Globus pallidus (tissue), 1 donor: ENCODE measurements around the gene MSI2.

ENCODE experiments used
- DNase-seq: peaks from one replicate; pipeline ENCODE4 v3.0.0-alpha.2; 2015; ENCODE audit warnings: low spot score

The MSI2 gene

DNA sequence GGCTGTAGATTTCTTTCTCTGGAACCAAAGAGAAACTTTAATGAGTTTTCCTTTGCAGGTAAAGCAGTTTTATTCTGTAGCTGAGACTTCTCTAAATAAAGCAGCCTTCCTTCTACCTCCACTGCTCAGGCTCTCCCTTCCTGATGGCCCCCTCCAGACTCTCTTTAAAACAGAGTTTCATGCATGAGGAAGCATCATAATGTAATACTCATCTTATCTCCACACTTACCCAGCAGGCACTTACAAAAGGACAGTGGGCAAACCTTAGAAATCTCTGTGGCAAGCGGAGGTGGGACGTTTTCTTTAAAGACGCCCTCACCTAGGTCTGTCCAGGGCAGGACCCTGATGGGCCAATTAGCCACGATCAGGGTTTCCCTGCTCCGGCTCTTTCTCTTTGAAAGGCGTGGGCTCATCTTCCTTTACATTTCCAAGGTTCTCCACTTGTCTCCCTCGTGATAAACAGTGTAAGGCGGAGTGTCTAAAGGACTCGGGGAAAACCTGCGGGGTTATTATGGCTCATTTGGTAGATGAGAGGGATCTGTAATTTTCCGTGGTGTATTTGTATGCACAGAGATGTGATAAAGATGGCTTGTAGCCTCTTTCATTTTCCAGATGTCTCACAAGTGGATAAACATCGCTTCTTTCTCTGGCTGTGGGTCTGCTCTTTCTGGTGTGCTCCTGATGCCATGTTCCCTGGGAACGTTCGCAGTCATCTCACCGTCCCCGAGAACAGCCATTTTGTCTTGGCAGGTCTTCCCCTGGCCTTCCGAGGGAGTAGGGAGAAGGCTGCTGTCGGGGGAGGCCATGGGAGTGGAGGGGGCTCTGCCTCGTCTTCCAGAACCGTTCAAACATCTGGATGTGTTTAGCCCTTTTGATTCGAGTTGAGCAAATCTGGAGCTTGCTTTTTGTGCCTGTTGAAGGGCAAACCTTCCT, 249.8 kb downstream of the MSI2 start:
- no peak for DNase-seq

DNA sequence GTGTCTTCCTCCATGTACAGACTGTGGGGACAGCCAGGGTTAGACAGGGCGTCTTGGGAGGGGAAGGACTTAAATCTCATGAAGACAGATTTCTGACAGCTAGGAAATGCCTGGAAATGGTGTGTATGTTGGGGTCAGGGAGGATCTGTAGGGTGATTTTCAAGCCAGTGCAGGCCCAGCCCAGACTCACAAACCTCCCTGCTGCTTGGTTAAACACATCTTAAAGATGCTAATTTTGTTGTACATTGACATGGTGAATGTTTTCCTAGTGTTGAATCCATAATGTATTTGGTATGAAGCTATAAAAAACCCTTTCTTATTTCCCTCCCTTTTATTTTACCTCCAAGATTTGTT, 250.4 kb downstream of the MSI2 start:
- no peak for DNase-seq

DNA sequence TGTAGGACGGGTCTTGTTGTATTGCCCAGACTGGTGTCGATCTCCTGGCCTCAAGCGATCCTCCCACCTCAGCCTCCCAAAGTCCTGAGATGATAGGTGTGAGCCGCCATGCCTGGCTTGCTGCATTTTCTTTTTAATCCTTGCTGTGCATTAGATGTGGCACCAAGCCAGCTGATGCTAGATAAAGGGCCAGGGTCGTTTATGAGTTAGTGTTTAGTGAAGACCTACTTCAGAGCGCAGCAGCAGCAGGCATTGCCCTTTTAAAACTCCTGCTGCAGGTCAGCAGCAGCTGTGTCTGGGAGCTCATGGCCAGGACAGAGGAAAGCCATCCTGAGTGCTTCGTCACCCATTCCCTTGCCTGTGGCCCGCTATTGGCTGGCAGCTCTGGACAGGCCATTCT, 251.5 kb downstream of the MSI2 start:
- no peak for DNase-seq

DNA sequence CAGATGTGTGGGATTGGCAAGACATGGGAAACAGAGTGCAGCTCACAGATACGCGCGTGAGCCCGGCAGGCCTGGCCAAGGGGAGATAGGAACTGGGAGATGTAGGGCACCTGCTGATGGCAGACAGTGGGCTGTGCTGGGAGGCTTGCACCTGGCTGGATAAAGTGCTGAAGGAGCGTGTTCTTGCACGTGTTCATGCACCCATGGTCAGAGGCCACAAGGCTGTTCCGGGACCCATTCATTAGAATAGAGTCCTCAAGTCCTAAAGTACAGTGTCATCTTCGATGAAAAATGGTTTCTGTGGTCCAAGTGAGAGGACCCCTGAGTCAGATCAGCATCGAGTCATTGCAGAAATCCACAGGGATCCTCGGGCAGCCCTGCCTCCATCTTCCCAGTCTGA, 252.3 kb downstream of the MSI2 start:
- DNase-seq = no peak

DNA sequence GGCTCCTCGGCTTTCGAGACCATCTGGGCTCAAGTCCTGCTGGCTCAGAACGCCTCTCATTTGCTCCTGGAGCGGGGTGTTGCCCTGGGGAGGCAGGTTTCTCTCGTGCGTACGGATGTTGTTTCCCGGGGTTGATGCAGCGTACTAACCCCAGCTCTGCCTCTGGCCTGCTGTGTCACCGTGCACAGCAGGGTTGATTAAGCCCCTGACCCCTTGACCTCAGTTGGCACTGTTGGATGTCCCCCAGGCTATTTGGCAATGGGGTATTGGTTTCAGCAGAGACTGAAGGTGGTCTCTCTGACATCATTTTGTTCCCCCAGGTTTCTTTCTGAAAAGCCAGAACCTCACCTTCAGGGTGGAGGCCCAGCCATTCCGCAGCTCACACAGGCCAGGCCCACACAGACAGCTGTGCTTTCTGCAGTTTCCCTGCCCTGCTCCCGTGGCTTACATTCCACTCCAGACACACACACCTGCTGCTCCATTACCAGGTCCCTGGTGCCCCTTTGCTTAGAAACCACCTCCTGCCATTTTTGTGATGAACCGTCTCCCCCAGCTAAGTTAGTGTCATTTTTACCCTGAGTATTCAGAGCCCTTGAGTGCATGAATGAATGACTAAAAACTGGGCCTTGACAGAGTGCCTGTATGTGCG, 255.3 kb downstream of the MSI2 start:
- DNase-seq = no peak

DNA sequence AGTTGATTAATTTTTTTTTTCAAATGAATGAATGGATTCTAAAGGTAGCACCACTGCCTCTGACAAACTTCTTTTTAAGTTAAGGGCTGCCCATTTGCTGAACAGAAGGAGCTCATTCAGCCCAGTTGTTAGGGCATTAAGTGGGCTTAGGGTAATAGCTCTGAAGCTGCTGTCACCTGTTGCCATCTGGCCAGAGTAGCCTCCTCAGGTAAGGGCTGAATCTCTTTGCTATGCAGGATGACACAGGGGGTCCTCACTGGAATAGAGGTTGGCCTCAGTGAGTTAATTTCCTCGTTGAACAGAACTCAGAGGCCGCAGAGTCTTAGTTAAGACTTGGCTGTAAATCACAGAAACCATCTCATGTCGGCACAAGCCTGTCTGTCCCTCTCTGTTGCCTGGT, 255.9 kb downstream of the MSI2 start:
- no peak for DNase-seq

DNA sequence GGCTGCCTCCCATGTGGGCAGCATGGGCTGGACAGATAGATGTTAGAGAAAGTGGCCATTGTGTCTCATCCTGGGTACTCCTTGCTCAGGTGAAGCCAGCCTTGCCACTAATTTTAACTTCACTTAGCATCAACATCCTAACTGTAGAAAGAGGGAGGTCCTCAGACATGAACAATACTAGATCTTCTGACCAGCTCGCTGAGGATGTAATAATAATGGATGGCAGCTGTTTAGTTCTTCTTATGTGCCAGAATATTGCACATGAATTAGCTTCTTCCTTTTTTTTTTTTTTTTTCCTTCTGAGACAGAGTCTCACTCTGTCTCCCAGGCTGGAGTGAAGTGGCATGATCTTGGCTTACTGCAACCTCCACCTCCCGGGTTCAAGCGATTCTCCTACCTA, 256.4 kb downstream of the MSI2 start:
- no peak for DNase-seq

DNA sequence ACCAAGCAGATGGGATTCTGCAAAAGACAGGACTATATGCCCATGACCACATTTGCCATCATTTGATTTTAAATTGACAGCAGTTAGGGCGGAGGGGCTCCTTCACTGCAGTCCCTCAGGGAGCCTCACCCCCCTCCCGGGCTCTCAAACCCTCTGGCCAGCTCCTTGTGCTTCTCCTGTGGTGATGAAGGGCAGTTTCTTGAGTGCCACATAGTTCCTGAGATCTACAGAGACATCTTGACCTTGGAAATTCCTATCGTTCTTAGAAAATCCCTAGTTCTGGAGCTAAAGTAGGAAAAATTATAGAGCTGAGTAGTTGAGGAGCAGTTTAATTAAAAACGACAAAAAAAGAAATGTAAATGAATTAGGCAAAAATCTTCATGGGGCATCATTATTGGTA, 257.2 kb downstream of the MSI2 start:
- DNase-seq = no peak

DNA sequence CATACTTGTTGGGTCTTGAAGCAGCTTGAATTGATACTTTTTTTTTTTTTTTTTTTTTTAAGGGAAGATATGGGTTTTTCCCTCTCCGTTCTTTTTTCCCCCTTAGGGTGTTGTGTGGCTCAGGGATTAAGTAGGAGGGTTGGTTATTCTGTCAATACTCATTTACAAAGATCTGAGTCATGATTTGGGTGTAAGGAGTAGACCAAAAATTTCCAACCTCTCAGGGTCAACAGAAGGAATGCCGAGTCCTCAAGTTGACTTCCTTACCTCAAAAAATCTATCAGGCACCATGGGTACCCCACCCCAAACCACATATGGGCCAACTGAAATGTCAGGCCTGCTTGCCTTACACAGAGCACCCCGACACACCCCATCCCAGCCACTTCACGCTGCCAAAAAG, 258.3 kb downstream of the MSI2 start:
- DNase-seq = no peak

DNA sequence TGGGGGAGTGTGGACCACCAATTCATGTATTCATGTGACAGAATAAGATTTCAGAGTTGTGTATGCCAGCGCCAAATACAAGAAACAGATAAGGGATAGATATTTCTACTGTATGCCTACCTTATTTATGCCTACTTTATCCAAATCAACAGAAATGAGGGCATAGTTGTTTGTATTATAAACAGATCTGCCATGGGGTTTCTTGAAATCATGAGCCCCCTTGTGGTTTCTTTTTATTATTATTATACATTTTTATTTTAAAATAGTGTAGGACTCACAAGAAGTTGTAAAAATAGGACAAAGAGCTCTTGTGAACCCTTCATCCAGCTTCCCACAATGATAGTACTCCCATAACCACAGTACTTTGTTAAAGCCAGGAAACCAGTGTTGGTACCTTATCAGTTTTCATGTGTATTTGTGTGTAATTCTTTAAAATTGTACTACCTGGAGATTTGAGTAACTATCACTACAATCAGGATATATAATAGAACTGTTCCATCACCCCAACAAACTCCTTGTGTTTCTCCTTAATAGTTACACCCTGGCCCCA, 259.4 kb downstream of the MSI2 start:
- DNase-seq = no peak

DNA sequence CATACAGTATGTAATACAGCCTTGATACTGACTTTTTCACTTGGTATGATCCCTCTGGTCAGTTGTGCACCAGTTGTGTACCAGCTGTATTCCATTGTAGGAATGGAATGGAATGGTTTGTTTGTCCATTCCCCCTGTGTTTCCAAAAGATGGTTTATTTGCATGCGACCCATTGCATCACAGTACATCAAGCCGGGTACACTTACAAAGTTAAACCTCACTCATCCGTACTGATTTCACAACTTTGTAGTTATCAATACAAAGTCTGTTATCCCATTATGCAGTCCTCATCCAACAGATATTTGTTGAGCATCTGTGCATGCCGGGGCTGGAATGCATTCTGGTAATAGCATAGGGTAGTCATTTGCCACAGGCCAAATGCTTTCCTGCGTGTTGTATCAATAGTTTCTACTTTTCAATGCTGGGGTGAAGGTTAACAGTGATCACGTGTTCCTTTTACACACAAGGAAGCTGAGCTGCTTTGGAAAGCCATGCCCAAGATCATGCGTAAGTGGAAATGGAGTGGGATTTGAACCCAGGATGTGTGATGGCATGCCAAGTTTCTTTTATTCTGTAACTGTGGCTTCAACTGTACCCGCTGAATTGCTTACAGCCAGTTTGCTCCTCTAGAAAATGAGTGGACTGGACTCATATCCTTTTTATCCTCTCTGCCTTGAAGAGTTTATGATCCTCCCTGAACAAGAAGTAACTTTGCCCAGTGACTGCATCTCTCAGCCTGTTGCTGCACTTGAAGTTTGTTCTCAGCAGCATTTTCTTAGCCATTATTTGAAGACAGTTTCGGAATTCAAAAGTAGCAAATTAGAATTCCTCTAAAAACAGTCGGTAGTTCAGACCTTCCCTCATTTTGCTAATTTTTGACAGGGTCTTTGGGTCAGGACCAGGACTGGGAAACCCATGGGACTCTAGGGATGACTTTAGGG, 260.2 kb downstream of the MSI2 start:
- no peak for DNase-seq

DNA sequence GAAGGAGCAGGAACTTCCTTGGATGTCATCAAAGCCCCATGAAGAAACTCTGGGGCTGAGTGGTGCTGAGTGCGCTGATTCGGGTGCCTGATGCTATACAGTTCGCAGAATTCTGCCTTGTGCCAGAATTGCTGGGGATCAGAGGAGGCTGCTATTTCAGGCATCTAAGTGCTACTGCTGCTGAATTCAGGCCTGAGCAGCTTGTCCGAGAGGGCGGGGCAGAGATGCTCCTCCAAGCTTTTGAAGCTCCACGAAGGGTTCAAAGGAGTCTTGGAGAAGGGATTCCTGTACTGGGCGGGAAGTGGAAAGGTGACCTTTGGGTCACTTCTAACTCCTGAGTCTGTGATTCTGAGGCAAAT, 260.9 kb downstream of the MSI2 start:
- no peak for DNase-seq

DNA sequence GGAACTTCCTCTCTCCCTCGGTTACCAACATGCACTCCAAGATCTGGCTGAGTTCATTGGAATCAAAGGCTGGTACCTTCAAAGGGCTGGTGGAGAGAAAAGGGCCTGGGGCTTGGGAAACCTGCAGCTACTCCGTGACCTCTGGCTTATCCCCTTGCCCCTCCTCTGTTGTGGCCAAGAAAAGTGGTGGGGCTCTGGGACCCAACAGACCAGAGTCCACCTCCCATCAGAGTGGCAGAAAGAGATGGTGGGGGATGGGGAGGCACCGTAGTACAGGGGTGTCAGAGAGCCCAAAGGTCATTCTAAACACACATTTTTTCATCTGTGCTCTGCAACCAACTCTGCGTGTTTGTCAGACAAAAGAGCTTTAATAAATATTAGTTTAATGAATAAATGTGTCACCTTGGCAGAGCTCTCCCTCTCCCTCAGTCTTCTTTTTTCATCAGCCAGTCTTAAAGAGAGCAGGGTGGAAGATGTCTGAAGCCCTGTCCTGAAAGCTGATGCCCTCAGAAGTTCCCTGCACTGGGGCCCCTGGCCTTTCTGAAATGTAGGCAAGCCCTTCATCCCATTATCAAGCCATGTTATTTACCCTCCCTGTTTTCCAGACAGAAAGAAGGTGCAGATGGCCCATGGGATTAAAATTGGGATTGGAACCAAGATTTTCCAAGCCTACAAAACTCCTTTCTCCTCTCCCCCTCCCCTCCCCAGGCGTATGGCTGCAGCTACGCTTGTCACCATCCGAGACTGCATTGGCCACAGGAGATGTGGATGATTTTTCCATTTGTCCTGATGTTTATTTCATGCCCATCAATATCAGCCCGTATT, 261.5 kb downstream of the MSI2 start:
- no peak for DNase-seq

DNA sequence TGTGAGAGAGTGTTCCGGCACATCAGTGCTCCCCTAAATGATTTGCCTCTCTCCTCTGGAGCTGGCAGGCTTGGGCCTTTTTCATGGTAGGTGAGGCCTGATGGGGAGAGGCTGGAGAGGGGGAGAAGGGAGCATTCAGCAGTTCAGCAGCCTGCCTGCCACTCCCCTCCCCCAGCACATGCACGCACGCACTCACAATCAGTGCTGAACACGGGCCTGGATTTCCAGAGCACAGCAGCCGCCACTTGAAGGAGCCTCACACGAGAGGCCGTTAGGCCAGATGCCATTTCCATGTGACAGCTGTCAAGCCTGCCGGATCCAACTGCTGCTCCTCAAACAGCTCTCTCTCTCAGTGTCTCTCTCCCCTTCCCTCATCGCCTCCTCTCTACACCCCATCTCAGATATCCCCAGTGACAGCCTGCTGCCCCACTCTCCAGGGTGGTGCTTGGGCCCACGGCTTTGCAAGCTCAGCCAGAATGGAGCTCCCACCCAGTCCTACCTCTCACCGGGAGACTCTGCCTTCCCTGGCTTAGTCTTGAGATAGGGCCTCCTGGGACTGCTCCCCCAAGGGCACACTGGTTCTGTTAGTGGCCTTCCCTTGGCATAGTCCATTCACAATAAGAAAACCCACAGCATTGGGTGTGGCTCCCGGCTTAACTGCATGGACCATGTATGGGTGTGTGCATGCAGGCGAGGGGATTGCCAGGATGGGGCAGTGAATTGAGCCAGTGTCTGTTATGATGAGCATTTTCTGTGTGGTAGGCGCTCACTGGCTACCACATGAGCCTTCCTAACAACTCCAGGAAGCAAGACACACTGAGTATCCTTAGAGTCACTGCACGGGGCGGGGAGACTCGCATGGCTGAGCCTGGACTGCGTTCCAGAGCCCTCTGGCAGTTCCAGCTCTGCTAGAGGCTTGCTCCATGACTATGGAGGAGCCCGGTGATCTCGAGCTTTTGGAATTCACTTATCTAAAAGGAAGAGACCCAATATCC, 262.6 kb downstream of the MSI2 start:
- no peak for DNase-seq

DNA sequence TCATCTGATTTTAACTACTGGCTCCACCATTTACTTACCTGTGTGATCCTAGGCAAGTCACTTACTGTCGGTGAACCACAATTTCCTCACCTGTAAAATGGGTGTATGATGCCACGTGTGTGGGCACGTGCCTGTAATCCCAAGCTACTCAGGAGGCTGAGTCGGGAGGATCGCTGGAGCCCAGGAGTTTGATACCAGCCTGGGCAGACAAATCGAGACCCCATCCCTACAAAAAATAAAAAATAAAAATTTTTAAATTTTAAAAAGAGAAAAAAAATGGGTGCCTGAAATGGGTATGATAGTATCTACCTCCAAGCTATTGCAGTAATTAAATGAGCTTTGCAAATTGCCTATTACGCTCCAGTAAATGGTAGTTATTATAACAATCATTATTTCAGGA, 263.5 kb downstream of the MSI2 start:
- no peak for DNase-seq

DNA sequence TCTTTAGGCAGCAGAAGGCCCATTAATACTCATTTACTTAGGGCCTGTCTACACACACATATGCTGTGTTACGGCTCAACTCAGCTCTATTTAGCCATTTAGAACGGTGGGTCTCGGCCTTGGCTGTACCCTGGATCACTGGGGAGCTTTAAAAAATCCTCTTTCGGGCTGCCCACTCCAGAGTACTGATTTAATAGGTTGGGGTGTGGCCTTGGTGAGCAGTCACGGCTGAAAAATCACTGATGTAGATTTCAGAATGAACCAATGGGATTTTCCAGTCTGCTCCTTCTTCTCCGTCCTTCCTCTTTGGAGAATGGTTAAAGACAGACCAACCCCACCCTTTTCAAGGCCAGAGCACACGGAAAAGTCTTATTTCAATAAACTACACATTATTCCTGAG, 265.3 kb downstream of the MSI2 start:
- no peak for DNase-seq

DNA sequence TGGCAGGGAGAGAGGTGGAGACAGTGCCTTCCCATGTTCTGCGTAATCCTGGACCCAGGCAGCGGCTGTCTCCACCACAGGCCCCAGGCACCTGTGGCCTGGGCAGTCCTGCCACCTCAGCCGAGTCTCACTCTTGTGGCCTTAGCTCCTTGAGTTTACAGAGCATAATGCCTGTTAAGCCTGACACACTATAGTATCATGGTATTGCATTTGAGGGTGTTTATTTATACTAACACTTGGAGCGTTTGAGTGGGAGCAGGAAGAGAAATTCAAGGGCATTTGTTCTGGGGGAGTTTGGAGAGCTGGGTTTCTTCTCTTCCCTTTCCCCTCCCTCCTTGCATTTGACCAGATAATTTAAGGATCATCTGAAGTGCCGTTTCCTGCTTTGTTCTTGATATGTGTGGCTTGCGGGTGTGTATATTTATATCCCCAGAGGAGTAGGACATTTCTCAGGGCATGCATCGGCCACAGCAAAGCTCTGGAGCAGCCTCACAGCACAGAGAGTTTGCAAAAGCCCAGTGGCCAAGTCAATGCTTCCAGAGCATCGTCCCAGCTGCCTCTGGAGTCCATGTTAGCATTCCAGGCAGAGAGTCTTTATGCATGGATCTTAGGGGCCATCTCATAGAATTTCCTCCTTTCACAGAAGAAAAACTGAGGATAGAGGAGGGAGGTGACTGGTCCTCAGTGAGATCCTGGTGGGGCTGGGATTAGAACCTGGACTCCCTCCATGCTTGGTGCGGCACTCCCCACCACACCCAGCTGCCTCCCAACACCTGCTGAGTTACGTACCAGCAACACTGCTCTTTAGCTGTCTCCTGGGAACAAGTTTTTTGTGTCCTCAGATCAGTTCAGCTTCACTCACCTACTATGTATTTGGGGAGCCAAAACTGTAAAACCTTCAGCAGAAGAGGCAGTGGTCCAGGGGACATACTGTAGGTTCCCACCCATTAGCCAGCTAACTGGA, 266.0 kb downstream of the MSI2 start:
- no peak for DNase-seq

DNA sequence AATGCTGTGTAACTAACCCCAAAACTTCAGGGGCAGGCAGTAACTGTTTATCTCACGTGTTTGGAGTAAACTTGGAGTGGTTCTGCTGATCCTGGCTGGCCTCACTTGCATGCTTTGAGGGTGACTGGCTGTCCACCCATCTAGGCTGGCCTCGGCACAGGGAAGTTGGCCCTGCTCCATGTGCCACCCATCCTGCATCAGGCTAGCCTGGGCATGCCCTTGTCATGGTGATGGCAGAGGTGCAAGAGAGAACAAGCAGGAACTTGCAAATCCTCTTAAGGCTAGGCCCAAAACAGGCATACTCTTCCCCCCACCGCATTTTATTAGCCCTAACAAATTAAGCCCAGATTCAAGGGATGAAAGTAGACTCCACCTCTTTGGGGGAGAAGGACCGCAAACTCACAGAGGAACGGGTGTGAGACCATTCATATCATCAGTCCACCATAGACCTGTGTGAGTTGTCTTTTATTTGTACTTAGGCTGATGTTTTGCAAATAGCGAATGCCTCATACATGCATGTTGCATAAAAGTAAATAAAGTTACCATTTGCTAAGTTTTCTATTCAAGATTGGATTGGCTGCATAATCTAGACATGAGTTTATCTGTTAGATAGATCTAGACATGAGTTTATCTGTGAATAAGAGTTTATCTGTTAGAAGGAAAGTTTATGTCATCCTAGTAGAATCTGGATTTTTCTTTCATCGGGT, 267.8 kb downstream of the MSI2 start:
- no peak for DNase-seq
